ENCODE measurements around the gene CMPK1.
"Not testable (repeated sequence)": the region's sequence is repeated elsewhere in the genome, so short reads cannot be mapped to it uniquely, and the experiment has no call there.

Gene CMPK1

GRCh38 chr1:47337350-47337749, 3.8 kb downstream of the CMPK1 start:
- in situ Hi-C loops (cut with MboI; ENCODE audit: low sequenced_read_pairs) = no loop called here

- in situ Hi-C loops (cut with MboI; ENCODE audit: low sequenced_read_pairs) = no loop called here
Measured at GRCh38 chr1:47338249-47339077, 4.9 kb downstream of the CMPK1 start.

GRCh38 chr1:47340227-47340626, 6.6 kb downstream of the CMPK1 start:
- in situ Hi-C loops (cut with MboI; ENCODE audit: low sequenced_read_pairs) = no loop called here

DNA sequence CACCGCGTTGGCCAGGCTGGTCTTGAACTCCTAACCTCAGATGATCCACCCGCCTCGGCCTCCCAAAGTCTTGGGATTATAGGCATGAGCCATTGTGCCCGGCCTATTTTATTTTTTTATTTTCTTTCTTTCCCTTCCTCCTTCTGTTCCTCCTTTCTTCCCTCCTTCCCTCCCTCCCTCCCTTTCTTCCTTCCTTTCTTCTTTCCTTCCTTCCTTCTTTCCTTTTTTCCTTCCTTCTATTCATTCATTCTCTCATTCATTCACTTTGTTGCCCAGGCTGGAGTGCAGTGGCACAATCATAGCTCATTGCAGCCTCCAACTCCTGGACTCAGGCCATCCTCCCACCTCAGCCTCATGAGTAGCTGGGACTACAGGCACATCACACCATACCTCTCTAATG, 13.4 kb downstream of the CMPK1 start:
- in situ Hi-C loops (cut with MboI; ENCODE audit: low sequenced_read_pairs) = not testable (repeated sequence)

DNA sequence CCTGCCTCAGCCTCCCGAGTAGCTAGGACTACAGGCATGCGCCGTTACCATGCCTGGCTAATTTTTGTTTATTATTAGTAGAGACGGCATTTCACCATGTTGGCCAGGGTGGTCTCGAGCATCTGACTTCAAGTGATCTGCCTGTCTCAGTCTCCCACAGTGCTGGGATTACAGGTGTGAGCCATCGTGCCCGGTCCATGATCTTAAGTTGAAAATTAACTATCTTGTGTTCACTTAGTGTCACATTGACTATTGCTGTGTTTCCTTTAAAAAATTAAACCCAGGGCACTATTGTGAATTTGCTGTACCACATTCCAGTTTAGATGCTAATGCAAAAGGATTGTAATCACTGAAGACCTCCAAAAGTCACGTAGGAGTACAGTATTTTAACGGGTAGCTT, 14.1 kb downstream of the CMPK1 start:
- in situ Hi-C loops (cut with MboI; ENCODE audit: low sequenced_read_pairs) = no loop called here

DNA sequence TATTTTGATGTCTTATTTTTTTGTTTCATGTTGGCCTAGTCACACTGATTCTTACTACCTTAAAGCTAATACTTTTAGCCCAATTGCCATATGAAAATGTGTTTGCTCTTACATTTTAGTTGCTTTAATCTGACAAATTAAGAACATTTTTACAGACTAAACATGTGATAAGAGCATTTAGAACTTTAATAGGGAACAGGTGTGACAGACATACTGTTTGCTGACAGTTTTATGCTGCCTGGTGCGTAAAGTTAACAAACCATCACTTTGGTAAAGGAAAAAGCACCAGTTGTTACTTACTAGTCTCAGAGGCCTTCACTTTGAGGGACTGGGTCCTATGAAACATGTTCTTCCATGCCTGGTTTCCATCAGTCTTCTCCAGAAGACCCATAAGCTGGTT, 14.7 kb downstream of the CMPK1 start:
- in situ Hi-C loops (cut with MboI; ENCODE audit: low sequenced_read_pairs) = no loop called here

DNA sequence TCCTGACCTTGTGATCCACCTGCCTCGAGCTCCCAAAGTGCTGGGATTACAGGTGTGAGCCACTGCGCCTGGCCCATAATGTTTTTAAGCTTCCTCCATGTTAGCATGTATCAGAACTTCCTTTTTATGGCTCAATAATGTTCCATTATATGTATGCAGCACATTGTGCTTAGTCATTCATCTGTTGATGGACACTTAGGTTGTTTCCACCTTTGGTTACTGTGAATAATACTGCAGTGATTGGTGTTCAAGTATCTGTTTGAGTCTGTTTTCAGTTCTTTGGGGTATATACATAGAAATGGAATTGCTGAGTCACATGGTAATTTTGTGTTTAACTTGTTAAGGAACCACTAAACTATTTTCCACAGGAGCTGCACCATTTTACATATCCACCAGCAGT, 17.7 kb downstream of the CMPK1 start:
- in situ Hi-C loops (cut with MboI; ENCODE audit: low sequenced_read_pairs) = no loop called here

- in situ Hi-C loops (cut with MboI; ENCODE audit: low sequenced_read_pairs) = no loop called here
Measured at GRCh38 chr1:47361380-47361779, 27.8 kb downstream of the CMPK1 start.

- in situ Hi-C loops (cut with MboI; ENCODE audit: low sequenced_read_pairs) = no loop called here
Measured at GRCh38 chr1:47362828-47363227, 29.2 kb downstream of the CMPK1 start.

- in situ Hi-C loops (cut with MboI; ENCODE audit: low sequenced_read_pairs) = no loop called here
Measured at GRCh38 chr1:47367651-47368050, 34.1 kb downstream of the CMPK1 start.

GRCh38 chr1:47371016-47371517, 37.5 kb downstream of the CMPK1 start:
- in situ Hi-C loops (cut with MboI; ENCODE audit: low sequenced_read_pairs) = no loop called here

- in situ Hi-C loops (cut with MboI; ENCODE audit: low sequenced_read_pairs) = no loop called here
Measured at GRCh38 chr1:47374501-47374900, 40.9 kb downstream of the CMPK1 start.

- in situ Hi-C loops (cut with MboI; ENCODE audit: low sequenced_read_pairs) = loop anchor here (25.0 kb wide), 1 partner anchor 334 kb away; no protein-coding TSS in a partner anchor
Measured at GRCh38 chr1:47378147-47378546, 44.6 kb downstream of the CMPK1 start.

DNA sequence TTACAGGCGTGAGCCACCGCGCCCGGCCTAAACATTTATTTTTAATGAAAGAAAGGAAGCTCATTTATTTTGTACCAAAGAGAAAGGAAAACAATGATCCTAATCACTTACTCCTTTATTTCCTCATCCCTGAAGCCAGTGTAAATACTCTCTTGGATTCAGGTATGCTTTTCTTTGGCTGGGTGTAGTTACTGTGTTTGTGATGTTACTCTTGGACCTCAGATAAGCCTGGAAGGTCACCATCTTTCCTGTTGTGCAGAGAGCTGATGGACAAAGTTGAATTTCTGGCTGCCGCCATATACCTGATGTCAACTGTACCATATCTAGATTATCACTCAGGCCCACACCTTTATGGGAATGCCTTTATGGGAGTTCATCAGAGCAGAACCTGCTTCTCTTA, 47.1 kb downstream of the CMPK1 start:
- in situ Hi-C loops (cut with MboI; ENCODE audit: low sequenced_read_pairs) = loop anchor here (25.0 kb wide), 1 partner anchor 332 kb away; no protein-coding TSS in a partner anchor

DNA sequence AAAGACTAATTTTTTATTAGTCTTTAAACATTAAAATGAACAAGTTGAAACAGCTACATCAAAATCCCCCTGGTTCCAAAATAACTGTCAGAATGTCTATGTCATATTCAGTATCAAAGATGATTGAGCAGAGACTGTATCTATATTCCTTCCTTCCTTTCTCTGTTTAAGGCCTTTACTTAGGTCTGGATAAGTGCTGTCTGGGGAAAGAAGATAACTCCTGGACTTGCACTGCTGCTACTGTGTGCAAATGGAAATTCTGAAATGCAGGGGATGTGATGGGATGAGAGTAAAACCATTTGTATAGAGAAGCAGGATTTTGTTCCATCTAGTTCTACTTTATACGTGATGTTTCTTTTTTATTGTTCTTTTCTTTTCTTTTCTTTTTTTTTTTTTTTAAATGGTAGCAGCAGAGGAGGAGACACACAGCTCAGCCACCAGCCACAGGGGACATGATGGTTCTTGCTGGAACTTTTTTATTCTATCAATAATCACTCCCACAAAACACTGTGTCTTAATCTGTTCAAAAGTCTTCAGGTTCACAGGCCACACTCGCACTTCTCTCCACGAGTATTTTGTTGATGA, 48.9 kb downstream of the CMPK1 start:
- in situ Hi-C loops (cut with MboI; ENCODE audit: low sequenced_read_pairs) = loop anchor here (25.0 kb wide), 1 partner anchor 330 kb away; no protein-coding TSS in a partner anchor

- in situ Hi-C loops (cut with MboI; ENCODE audit: low sequenced_read_pairs) = loop anchor here (25.0 kb wide), 1 partner anchor 328 kb away; no protein-coding TSS in a partner anchor
Measured at GRCh38 chr1:47384083-47384482, 50.5 kb downstream of the CMPK1 start.

GRCh38 chr1:47385020-47385419, 51.4 kb downstream of the CMPK1 start:
- in situ Hi-C loops (cut with MboI; ENCODE audit: low sequenced_read_pairs) = loop anchor here (25.0 kb wide), 1 partner anchor 327 kb away; no protein-coding TSS in a partner anchor

DNA sequence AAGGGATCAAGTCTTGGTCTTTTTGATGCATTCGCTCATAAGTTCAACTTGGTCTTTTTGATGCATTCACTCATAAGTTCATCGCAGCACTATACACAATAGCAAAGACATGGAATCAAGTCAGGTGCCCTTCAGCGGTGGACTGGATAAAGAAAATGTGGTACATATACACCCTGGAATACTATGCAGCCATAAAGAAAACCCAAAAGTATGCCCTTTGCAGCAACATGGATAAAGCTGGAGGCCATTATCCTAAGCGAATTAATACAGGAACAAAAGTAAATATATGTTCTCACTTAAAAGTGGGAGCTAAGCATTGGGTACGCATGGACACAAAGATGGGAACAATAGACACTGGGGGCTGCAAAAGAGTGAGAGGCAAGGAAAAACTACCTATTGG, 52.7 kb downstream of the CMPK1 start:
- in situ Hi-C loops (cut with MboI; ENCODE audit: low sequenced_read_pairs) = loop anchor here (25.0 kb wide), 1 partner anchor 326 kb away; no protein-coding TSS in a partner anchor

DNA sequence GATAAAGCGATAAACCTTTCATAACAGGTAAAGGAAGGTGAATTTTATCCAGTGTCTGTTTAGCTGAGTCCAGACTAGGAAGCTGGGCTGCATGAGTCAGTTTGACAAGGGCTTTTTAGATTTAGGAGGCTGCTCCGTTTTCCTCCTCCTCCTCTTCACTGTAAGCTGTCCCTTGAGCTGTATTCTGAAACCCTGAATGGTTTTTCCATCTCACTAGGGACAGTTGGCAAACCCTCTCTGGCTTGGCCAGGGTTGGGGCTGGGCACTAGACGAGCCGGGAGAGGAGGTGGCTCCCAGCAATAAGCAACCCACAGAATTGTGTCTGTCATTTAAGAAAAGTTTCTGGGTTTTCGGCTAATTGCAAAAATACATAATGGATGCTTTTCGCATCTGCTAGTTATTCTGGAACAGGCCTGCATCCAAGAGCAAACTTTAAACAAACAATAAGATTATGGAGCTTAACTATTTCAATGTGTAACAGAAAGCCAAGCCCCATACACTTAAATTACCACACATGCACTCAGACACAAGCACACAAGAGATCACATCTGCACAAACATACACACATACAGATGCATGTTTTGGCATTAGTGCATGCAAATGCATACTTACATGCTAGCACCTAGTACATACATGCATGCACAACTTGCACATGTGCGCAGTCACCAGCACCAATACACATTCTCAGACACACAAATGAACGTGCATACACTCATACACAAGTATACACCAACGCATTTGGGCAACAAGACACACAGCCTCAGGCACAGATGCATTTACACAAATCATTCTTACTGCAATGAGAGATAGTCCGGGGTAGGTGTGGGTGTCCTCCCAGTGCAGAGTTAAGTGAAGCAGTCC, 54.7 kb downstream of the CMPK1 start:
- in situ Hi-C loops (cut with MboI; ENCODE audit: low sequenced_read_pairs) = loop anchor here (25.0 kb wide), 1 partner anchor 324 kb away; no protein-coding TSS in a partner anchor

- in situ Hi-C loops (cut with MboI; ENCODE audit: low sequenced_read_pairs) = loop anchor here (25.0 kb wide), 1 partner anchor 323 kb away; no protein-coding TSS in a partner anchor
Measured at GRCh38 chr1:47388891-47389238, 55.3 kb downstream of the CMPK1 start.

- in situ Hi-C loops (cut with MboI; ENCODE audit: low sequenced_read_pairs) = loop anchor here (25.0 kb wide), 1 partner anchor 323 kb away; no protein-coding TSS in a partner anchor
Measured at GRCh38 chr1:47389731-47390130, 56.1 kb downstream of the CMPK1 start.
